ENCODE results near the gene MMP15.
"Not testable (repeated sequence)": the region's sequence is repeated elsewhere in the genome, so short reads cannot be mapped to it uniquely, and the experiment has no call there.

MMP15 gene

GRCh38 chr16:58087209-58087913, 61.8 kb downstream of the MMP15 start:
- DNase-seq: no peak

- DNase-seq: no peak
Measured at GRCh38 chr16:58088091-58088490, 62.5 kb downstream of the MMP15 start.

- DNase-seq: not testable (repeated sequence)
Measured at GRCh38 chr16:58090396-58090795, 64.8 kb downstream of the MMP15 start.

- DNase-seq: no peak
Measured at GRCh38 chr16:58094026-58094425, 68.5 kb downstream of the MMP15 start.

- no peak for DNase-seq
Measured at GRCh38 chr16:58094791-58095574, 69.4 kb downstream of the MMP15 start.

GRCh38 chr16:58095575-58095960, 70.0 kb downstream of the MMP15 start:
- not testable (repeated sequence) for DNase-seq

- DNase-seq: no peak
Measured at GRCh38 chr16:58096249-58096648, 70.7 kb downstream of the MMP15 start.

Measured in GF-D8 (cell line).